Left colon (tissue), 2 donors: ENCODE data around the gene IFNGR2. TPM values are rescaled to one million over a fixed set of nuclear protein-coding genes. Genes with fewer than 3 reads are reported as not detected.
A peak's percentile ranks its signal among the peaks of the same experiment; 100 is the strongest.

ENCODE experiments used
- ATAC-seq: fragments of 200-7000 bp; cut with Tn5 transposase; one replicate; pipeline ENCODE4 v1.9.1; 2020; ENCODE audit warnings: mild to moderate bottlenecking, moderate library complexity
- DNase-seq, 2 donors: peaks; one replicate each; pipeline ENCODE4 v3.0.0-alpha.2; 2020
- intact Hi-C, 2 donors: fragments of 100-400 bp; cut with DNase I in 1 of 2; cut with micrococcal nuclease in 1 of 2; formaldehyde crosslinking; loops; one replicate each; pipeline versions ENCODE4 v1.11.2 to v1.14.0; 2022; cut with DNase I, micrococcal nuclease
- long read RNA-seq: library from polyadenylated mRNA; unstranded; transcript quantifications from one replicate; pipeline ENCODE4 v2.0.0, GENCODE V29; 2021
- total RNA-seq, 2 donors: library from RNA; stranded (reverse); fragmentation: NEBNext Ultra II Directional; extraction: Animal tissue kit (Norgen Biotek cat#: 25700); gene quantifications; one replicate each; pipeline ENCODE4 v1.2.1, GENCODE V29; 2021
- donor health status: DM: no; HTN: no; CAD: no.
- donor health status: DM: yes; HTN: yes; CAD: no.

Gene IFNGR2
- total RNA-seq = 100 to 1,000 TPM in 1 of 2 donors, 10 to 100 TPM in 1; 71.9 to 140 TPM
- long read RNA-seq, transcript IFNGR2-202 (8 exons, 1,742 nt) = minor isoform, 9 of 382 reads
- long read RNA-seq, transcript IFNGR2-201 (7 exons, 2,221 nt) = major isoform, 324 of 382 reads
- long read RNA-seq, transcript IFNGR2-206 (6 exons, 966 nt) = minor isoform, 5 of 382 reads
- long read RNA-seq, partial matches to known transcripts = 26 of 382 reads
- long read RNA-seq, other reads (novel, unspliced or antisense) = 17 of 382 reads

- intact Hi-C loops = no loop called here
- ATAC-seq (peak; percentile 28), DNase-seq (peak in 1 of 2 donors; percentile 65)
These were observed at the start of gene IFNGR2 for GRCh38 chr21:33403128-33403785. Gene IFNGR2, plus strand, starts transcription at chr21:33403413. Its CDS starts 131 bp downstream, at chr21:33403544.

GRCh38 chr21:33355355-33355754 lies 47.9 kb upstream of the IFNGR2 start:
- ATAC-seq = no peak
- intact Hi-C loops = loop anchor here in 1 of 2 donors (10.0 kb wide), 1 partner anchor 89 kb away; no protein-coding TSS in a partner anchor
- DNase-seq = no peak

- ATAC-seq (no peak), DNase-seq (no peak)
- intact Hi-C loops = loop anchor here in 1 of 2 donors (10.0 kb wide), 1 partner anchor 89 kb away; no protein-coding TSS in a partner anchor
These were observed 47.2 kb upstream of the IFNGR2 start for GRCh38 chr21:33355996-33356395.

GRCh38 chr21:33357177-33357576 lies 46.0 kb upstream of the IFNGR2 start:
- DNase-seq (no peak), ATAC-seq (no peak)
- intact Hi-C loops = loop anchor here in 1 of 2 donors (10.0 kb wide), 1 partner anchor 88 kb away; no protein-coding TSS in a partner anchor

GRCh38 chr21:33359446-33359845 lies 43.8 kb upstream of the IFNGR2 start:
- DNase-seq = no peak
- ATAC-seq = no peak
- intact Hi-C loops = loop anchor here in 1 of 2 donors (10.0 kb wide), 1 partner anchor 85 kb away; no protein-coding TSS in a partner anchor

GRCh38 chr21:33360281-33360680 lies 42.9 kb upstream of the IFNGR2 start:
- no peak for ATAC-seq
- intact Hi-C loops = loop anchor here in 1 of 2 donors (5.0 kb wide), 1 partner anchor 158 kb away; no protein-coding TSS in a partner anchor
- no peak for DNase-seq

- DNase-seq (peak; percentile 71 to 87), ATAC-seq (peak; percentile 73)
- intact Hi-C loops = loop anchor here in 1 of 2 donors (5.0 kb wide), 1 partner anchor 159 kb away; no protein-coding TSS in a partner anchor
These were observed 42.2 kb upstream of the IFNGR2 start for GRCh38 chr21:33360881-33361602.

GRCh38 chr21:33362044-33362555 lies 41.1 kb upstream of the IFNGR2 start:
- DNase-seq (peak; percentile 59 to 65), ATAC-seq (peak; percentile 51)
- intact Hi-C loops = loop anchor here in 1 of 2 donors (5.0 kb wide), 1 partner anchor 160 kb away; no protein-coding TSS in a partner anchor

GRCh38 chr21:33363911-33364609 lies 39.2 kb upstream of the IFNGR2 start:
- ATAC-seq (peak; percentile 68), DNase-seq (peak; percentile 69 to 72)
- intact Hi-C loops = loop anchor here in 1 of 2 donors (5.0 kb wide), 1 partner anchor 162 kb away; no protein-coding TSS in a partner anchor

- intact Hi-C loops = loop anchor here in 1 of 2 donors (5.0 kb wide), 1 partner anchor 163 kb away; no protein-coding TSS in a partner anchor
- ATAC-seq (no peak), DNase-seq (no peak)
These were observed 38.4 kb upstream of the IFNGR2 start for GRCh38 chr21:33364830-33365229.

GRCh38 chr21:33367309-33367973 lies 35.8 kb upstream of the IFNGR2 start:
- intact Hi-C loops = no loop called here
- ATAC-seq (no peak), DNase-seq (no peak)

GRCh38 chr21:33368124-33368523 lies 35.1 kb upstream of the IFNGR2 start:
- intact Hi-C loops = no loop called here
- DNase-seq = no peak
- ATAC-seq = peak; percentile 54

- intact Hi-C loops = no loop called here
- ATAC-seq (no peak), DNase-seq (no peak)
These were observed 34.6 kb upstream of the IFNGR2 start for GRCh38 chr21:33368576-33368975.

GRCh38 chr21:33369586-33369985 lies 33.6 kb upstream of the IFNGR2 start:
- DNase-seq (no peak), ATAC-seq (peak; percentile 17)
- intact Hi-C loops = no loop called here

- DNase-seq (no peak), ATAC-seq (peak; percentile 60)
- intact Hi-C loops = no loop called here
These were observed 32.9 kb upstream of the IFNGR2 start for GRCh38 chr21:33370305-33370704.

GRCh38 chr21:33371366-33371765 lies 31.8 kb upstream of the IFNGR2 start:
- intact Hi-C loops = no loop called here
- ATAC-seq (no peak), DNase-seq (no peak)

GRCh38 chr21:33372582-33372981 lies 30.6 kb upstream of the IFNGR2 start:
- ATAC-seq (no peak), DNase-seq (no peak)
- intact Hi-C loops = no loop called here

- ATAC-seq = no peak
- intact Hi-C loops = no loop called here
- no peak for DNase-seq
These were observed 29.8 kb upstream of the IFNGR2 start for GRCh38 chr21:33373451-33373850.
